EL (cell line): ENCODE results near the gene HCK.
"Not testable (repeated sequence)": the region's sequence is repeated elsewhere in the genome, so short reads cannot be mapped to it uniquely, and the experiment has no call there.

Experiments
- DNase-seq: peaks from one replicate; pipeline ENCODE4 v3.0.0-alpha.2; 2016

The HCK gene

GRCh38 chr20:32110173-32110704, 58.2 kb downstream of the HCK start:
- no peak for DNase-seq

- DNase-seq = no peak
Observed at GRCh38 chr20:32110727-32111126, 58.7 kb downstream of the HCK start.

GRCh38 chr20:32111156-32111686, 59.2 kb downstream of the HCK start:
- no peak for DNase-seq

- DNase-seq = no peak
Observed at GRCh38 chr20:32111753-32112152, 59.7 kb downstream of the HCK start.

GRCh38 chr20:32112841-32113240, 60.8 kb downstream of the HCK start:
- no peak for DNase-seq

- no peak for DNase-seq
Observed at GRCh38 chr20:32113591-32114260, 61.7 kb downstream of the HCK start.

GRCh38 chr20:32114305-32114960, 62.4 kb downstream of the HCK start:
- DNase-seq = peak; percentile 13

GRCh38 chr20:32115211-32115767, 63.2 kb downstream of the HCK start:
- DNase-seq = no peak

- no peak for DNase-seq
Observed at GRCh38 chr20:32116079-32116521, 64.1 kb downstream of the HCK start.

- not testable (repeated sequence) for DNase-seq
Observed at GRCh38 chr20:32116796-32117195, 64.8 kb downstream of the HCK start.

GRCh38 chr20:32118427-32118826, 66.4 kb downstream of the HCK start:
- DNase-seq = not testable (repeated sequence)

- DNase-seq = no peak
Observed at GRCh38 chr20:32119734-32120133, 67.7 kb downstream of the HCK start.

- not testable (repeated sequence) for DNase-seq
Observed at GRCh38 chr20:32121908-32122307, 69.9 kb downstream of the HCK start.

GRCh38 chr20:32123088-32123487, 71.0 kb downstream of the HCK start:
- no peak for DNase-seq

- DNase-seq = no peak
Observed at GRCh38 chr20:32124916-32125454, 72.9 kb downstream of the HCK start.

- no peak for DNase-seq
Observed at GRCh38 chr20:32125506-32125905, 73.5 kb downstream of the HCK start.

GRCh38 chr20:32126919-32127318, 74.9 kb downstream of the HCK start:
- no peak for DNase-seq

- DNase-seq = no peak
Observed at GRCh38 chr20:32127347-32127746, 75.3 kb downstream of the HCK start.

- DNase-seq = no peak
Observed at GRCh38 chr20:32128167-32128566, 76.1 kb downstream of the HCK start.

- no peak for DNase-seq
Observed at GRCh38 chr20:32129863-32130262, 77.8 kb downstream of the HCK start.

- no peak for DNase-seq
Observed at GRCh38 chr20:32130352-32130751, 78.3 kb downstream of the HCK start.

- DNase-seq = no peak
Observed at GRCh38 chr20:32130965-32131364, 78.9 kb downstream of the HCK start.

- no peak for DNase-seq
Observed at GRCh38 chr20:32132911-32133549, 81.0 kb downstream of the HCK start.
